HG02981 (cell line): ENCODE data around the gene PIGP.
"Not testable (repeated sequence)": the region's sequence is repeated elsewhere in the genome, so short reads cannot be mapped to it uniquely, and the experiment has no call there.

ENCODE experiments used
- ATAC-seq: cut with Tn5 transposase; IDR thresholded peaks from one replicate; pipeline ENCODE4 v1.9.1; 2021; ENCODE audit warnings: mild to moderate bottlenecking, moderate library complexity; ENCODE audit not compliant: unreplicated experiment

PIGP gene

GRCh38 chr21:37045149-37045548, 27.7 kb downstream of the PIGP start:
- ATAC-seq: no peak

- ATAC-seq: no peak
Observed at GRCh38 chr21:37044643-37045042, 28.2 kb downstream of the PIGP start.

DNA sequence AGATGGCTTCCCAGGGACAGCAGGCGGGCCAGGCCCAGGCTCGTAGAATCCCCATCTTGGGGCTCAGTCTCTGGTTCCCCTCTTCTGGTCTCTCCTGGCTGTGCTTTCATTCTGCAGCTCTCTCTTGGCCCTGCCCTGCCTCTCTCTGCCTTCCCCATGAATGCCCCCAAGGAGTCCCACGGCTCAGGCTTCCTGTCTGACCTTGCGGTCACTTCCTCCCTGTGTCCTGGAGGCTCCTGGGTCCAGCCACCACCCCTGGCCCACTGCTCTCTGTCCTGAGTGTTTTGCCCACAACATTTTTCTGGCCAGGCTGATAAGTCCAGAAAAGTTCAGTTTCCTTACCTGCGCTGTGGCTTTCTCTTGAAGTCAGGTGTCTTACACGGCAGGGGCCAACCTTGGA, 29.1 kb downstream of the PIGP start:
- ATAC-seq: no peak

DNA sequence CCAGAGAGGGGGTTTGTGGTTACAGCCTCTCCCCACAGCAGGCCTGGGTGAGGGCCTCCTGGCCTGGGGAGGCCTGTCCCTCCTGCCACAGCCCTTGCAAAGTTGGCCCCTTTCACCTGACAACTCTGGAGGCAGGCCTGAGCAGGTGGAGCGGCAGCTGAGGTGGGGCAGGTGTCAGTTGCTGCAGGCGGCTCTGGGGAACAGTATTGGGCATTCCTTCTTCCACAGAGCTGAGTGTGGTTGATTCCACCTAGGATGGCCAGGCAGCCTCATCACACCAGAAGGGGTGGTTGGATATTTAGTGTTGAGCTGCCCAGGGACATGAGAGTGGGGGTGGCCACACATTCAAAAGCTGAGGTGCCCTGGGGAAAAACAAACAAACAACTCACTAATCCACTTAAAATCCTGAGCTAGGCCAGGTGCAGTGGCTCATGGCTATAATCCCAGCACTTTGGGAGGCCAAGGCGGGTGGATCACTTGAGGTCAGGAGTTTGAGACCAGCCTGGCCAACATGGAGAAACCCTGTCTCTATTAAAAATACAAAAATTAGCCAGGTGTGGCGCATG, 31.1 kb downstream of the PIGP start:
- ATAC-seq: no peak

GRCh38 chr21:37040212-37040611, 32.7 kb downstream of the PIGP start:
- no peak for ATAC-seq

- ATAC-seq: no peak
Observed at GRCh38 chr21:37039411-37040075, 33.3 kb downstream of the PIGP start.

GRCh38 chr21:37036177-37036576, 36.7 kb downstream of the PIGP start:
- no peak for ATAC-seq

DNA sequence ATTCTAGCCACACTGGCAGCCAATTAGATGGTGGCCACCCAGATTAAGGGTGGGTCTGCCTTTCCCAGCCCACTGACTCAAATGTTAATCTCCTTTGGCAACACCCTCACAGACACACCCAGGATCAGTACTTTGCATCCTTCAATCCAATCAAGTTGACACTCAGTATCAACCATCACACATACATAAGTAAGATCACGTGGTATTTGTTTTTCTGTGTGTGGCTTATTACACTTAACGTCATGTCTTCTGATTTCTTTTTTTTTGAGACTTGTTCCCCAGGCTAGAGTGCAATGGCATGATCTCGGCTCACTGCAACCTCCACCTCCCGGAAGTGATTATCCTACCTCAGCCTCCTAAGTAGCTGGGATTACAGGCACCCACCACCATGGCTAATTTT, 38.5 kb downstream of the PIGP start:
- ATAC-seq: not testable (repeated sequence)

- no peak for ATAC-seq
Observed at GRCh38 chr21:37032877-37033471, 39.9 kb downstream of the PIGP start.

DNA sequence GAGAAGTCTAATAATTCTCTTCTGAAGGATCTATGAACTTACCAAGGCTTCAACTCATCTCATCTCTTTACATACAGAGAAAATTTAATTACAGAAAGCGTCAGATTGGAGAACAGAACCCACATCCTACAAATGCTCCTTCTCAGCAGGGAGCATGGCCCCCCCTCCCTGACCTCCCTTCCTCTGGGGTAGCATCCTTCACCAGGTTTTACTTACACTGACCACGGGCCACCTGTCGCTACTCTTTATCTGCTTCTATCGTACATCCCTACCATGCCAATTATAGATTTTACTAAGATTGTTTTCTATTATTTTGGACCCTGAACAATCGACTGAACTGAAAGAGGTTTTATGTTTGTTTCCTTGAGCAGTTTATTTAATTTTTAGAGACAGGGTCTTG, 40.6 kb downstream of the PIGP start:
- no peak for ATAC-seq

- ATAC-seq: no peak
Observed at GRCh38 chr21:37030864-37031263, 42.0 kb downstream of the PIGP start.

DNA sequence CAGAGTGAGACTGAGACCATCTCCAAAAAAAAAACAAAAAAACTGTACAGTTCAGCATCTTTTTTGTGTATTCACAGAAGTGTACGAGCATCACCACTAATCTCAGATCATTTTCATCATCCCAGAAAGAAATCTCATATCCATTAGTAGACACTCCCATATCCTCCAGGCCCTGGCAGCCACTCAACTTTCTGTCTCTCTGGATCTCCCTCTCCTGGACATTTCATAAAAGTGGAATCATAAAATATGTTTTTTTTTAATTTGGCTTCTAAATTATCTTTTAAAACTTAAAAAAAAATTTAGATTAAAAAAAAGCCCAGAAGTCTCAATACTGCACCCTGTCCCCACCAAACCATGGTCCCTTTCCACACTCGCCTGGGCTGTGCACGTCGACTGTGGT, 44.3 kb downstream of the PIGP start:
- ATAC-seq: no peak

DNA sequence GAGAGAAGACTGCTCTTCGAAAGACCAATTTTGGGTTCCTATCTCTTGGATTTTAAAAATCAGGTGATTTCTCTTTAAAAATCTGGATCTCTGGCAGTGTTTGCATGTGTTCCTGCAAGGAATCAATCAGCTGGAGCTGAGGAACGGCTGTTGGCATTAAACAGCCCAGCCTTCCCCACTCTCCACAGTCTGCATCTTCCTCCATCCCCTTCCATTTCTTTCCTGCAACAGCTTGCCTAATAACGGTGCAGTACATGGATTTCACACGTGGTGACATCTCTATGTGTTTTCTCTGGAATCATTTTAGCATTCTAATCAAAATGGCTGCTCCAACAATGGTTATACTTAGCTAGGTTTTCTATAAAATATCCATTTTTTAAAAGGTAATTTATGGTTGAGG, 46.4 kb downstream of the PIGP start:
- ATAC-seq: no peak

DNA sequence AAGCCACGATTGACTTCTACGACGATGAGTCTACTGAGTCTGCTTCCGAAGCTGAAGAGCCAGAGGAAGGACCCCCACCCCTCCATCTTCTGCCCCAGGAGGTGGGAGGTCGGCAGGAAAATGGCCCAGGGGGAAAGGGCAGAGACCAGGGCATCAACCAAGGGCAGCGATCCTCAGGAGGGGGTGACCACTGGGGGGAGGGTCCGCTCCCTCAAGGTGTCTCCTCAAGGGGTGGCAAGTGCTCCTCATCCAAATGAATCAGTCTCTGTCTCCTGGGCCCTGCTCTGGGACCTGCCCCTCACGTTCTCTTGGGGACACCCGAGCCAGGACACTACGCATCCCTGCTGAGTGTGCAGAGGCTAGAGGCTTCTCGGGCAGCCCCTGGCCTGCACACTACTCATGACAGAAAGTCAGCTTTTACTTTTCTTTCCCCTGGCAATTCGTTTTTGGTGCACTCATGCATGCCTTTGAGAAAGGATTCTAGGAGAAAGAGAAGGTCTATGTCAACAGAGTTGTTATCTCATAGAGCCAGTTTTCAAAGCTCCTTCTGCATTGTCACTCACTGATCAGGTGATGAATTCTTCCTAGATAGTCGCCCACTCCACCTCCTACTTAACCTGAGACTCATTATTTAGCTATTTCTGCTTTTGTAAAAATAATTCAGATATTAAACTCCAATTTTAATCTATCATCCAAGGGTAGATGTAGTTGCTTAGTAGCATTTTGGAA, 54.8 kb downstream of the PIGP start:
- no peak for ATAC-seq
